Kidney (tissue), 14 donors: Measurements from ENCODE around the gene LGMN. TPM values are rescaled to one million over a fixed set of nuclear protein-coding genes. Genes with fewer than 3 reads are reported as not detected.

Source experiments
- DNase-seq, 5 donors: peaks; one replicate each; pipeline ENCODE4 v3.0.0-alpha.2; 2013 to 2020
- FAIRE-seq: peaks from 2 replicates; lab custom pipeline; 2012; peaks lifted over from hg19 to GRCh38; lab: Jason Lieb, UNC
- H3K27ac ChIP-seq, 2 donors: one replicate each; pipeline ENCODE4 v1.7.0; 2013; ENCODE audit warnings: low read depth in 2 of 2, low read length in 2 of 2, inconsistent platforms in 1 of 2
- H3K27me3 ChIP-seq: one replicate; pipeline ENCODE4 v1.7.1; 2013; ENCODE audit warnings: low read length, inconsistent platforms; ENCODE audit not compliant: control insufficient read depth, insufficient read depth
- H3K36me3 ChIP-seq, 3 donors: one replicate each; pipeline versions ENCODE4 v1.7.0 to v1.7.1; 2013; ENCODE audit warnings: low read length in 3 of 3, control low read depth in 1 of 3, inconsistent platforms in 1 of 3; ENCODE audit not compliant: insufficient read depth in 3 of 3, control insufficient read depth in 2 of 3
- H3K4me1 ChIP-seq, 3 donors: one replicate each; pipeline versions ENCODE4 v1.7.0 to v1.7.1; 2013; ENCODE audit warnings: low read length in 3 of 3, inconsistent platforms in 1 of 3, low read depth in 1 of 3; ENCODE audit not compliant: control insufficient read depth in 2 of 3, insufficient read depth in 2 of 3
- H3K4me3 ChIP-seq, 3 donors: one replicate each; pipeline versions ENCODE4 v1.7.0 to v1.8.1; 2013; ENCODE audit warnings: low read length in 3 of 3, control low read depth in 1 of 3, inconsistent platforms in 1 of 3
- H3K9ac ChIP-seq, 3 donors: one replicate each; pipeline versions ENCODE4 v1.7.0 to v1.7.1; 2013; ENCODE audit warnings: low read length in 3 of 3, control low read depth in 1 of 3, inconsistent platforms in 1 of 3
- H3K9me3 ChIP-seq, 3 donors: one replicate each; pipeline versions ENCODE4 v1.7.0 to v1.7.1; 2013; ENCODE audit warnings: low read length in 3 of 3, control low read depth in 1 of 3, inconsistent platforms in 1 of 3; ENCODE audit not compliant: control insufficient read depth in 2 of 3, insufficient read depth in 1 of 3
- intact Hi-C: fragments of 100-400 bp; cut with DNase I; formaldehyde crosslinking; loops from one replicate; pipeline ENCODE4 v1.11.1; 2022
- polyA plus RNA-seq: library from polyadenylated mRNA; stranded (reverse); fragments of 350-450 nt; fragmentation: Illumina TruSeq; extraction: RNeasy Lipid Tissue Mini Kit (QIAGEN cat#74804); gene quantifications from one replicate; pipeline ENCODE4 v1.2.3, GENCODE V29; 2014; ENCODE audit warnings: low read depth, low replicate concordance; ENCODE audit not compliant: insufficient read depth
- total RNA-seq: library from RNA; stranded (reverse); fragmentation: NEBNext Ultra II Directional; extraction: Animal tissue kit (Norgen Biotek cat#: 25700); gene quantifications from one replicate; pipeline ENCODE4 v1.2.1, GENCODE V29; 2021
- TF ChIP-seq, protein P1 (sequence below): IDR thresholded peaks from 3 replicates; pipeline ENCODE4 v1.5.1; 2012; ENCODE audit warnings: mild to moderate bottlenecking, moderate library complexity, borderline replicate concordance; ENCODE audit not compliant: insufficient read depth; ENCODE audit errors: extremely low read depth
- donor health status: control.
- donor health status: control.
- donor health status: control.
- donor health status: control.
- donor health status: control.
- donor health status: DM: yes; HTN: yes; CAD: no.
- donor health status: Normal renal cell carcinoma (clear cell type).

LGMN gene
- total and polyA plus RNA-seq, 2 donors from 2014 or later: 66.3 to 200 TPM

GRCh38 chr14:92670160-92670559 is 78.3 kb downstream of the LGMN start:
- Histone ChIP-seq H3K4me3 (no peak overlapping the region), H3K36me3 (no peaks in the 10 kb centered on the region), H3K9ac (no peak overlapping the region), H3K9me3 (no peaks in the 10 kb centered on the region), H3K27ac (no peak overlapping the region), H3K4me1 (no peaks in the 10 kb centered on the region), H3K27me3 (no peaks in the 10 kb centered on the region)
- FAIRE-seq (no peak), DNase-seq (no peak)
- intact Hi-C loops: no loop called here
- TF ChIP-seq, protein P1, sequence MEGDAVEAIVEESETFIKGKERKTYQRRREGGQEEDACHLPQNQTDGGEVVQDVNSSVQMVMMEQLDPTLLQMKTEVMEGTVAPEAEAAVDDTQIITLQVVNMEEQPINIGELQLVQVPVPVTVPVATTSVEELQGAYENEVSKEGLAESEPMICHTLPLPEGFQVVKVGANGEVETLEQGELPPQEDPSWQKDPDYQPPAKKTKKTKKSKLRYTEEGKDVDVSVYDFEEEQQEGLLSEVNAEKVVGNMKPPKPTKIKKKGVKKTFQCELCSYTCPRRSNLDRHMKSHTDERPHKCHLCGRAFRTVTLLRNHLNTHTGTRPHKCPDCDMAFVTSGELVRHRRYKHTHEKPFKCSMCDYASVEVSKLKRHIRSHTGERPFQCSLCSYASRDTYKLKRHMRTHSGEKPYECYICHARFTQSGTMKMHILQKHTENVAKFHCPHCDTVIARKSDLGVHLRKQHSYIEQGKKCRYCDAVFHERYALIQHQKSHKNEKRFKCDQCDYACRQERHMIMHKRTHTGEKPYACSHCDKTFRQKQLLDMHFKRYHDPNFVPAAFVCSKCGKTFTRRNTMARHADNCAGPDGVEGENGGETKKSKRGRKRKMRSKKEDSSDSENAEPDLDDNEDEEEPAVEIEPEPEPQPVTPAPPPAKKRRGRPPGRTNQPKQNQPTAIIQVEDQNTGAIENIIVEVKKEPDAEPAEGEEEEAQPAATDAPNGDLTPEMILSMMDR: no peak

GRCh38 chr14:92668276-92668973 is 80.0 kb downstream of the LGMN start:
- H3K9ac ChIP-seq: no peak overlapping the region
- FAIRE-seq: no peak
- no peaks in the 10 kb centered on the region for H3K27me3 ChIP-seq
- H3K4me3 ChIP-seq: no peak overlapping the region
- H3K36me3 ChIP-seq: no peaks in the 10 kb centered on the region
- H3K27ac ChIP-seq: no peak overlapping the region
- H3K4me1 ChIP-seq: no peaks in the 10 kb centered on the region
- TF ChIP-seq, protein P1: no peak
- no peak for DNase-seq
- H3K9me3 ChIP-seq: no peaks in the 10 kb centered on the region
- intact Hi-C loops: no loop called here

- no peaks in the 10 kb centered on the region for H3K9me3 ChIP-seq
- FAIRE-seq (no peak), DNase-seq (no peak)
- no peaks in the 10 kb centered on the region for H3K4me1 ChIP-seq
- no peak overlapping the region for H3K9ac ChIP-seq
- TF ChIP-seq, protein P1: no peak
- intact Hi-C loops: no loop called here
- H3K4me3 ChIP-seq: no peak overlapping the region
- no peaks in the 10 kb centered on the region for H3K27me3 ChIP-seq
- no peak overlapping the region for H3K27ac ChIP-seq
- H3K36me3 ChIP-seq: no peaks in the 10 kb centered on the region
These were observed 82.2 kb downstream of the LGMN start for GRCh38 chr14:92666251-92666650.
